ENCODE results near the gene NT5DC1. TPM values are rescaled to one million over a fixed set of nuclear protein-coding genes. Genes with fewer than 3 reads are reported as not detected.

Gene NT5DC1
- total and polyA plus RNA-seq, 2 experiments from 2014 or later = 27.0 to 29.8 TPM

DNA sequence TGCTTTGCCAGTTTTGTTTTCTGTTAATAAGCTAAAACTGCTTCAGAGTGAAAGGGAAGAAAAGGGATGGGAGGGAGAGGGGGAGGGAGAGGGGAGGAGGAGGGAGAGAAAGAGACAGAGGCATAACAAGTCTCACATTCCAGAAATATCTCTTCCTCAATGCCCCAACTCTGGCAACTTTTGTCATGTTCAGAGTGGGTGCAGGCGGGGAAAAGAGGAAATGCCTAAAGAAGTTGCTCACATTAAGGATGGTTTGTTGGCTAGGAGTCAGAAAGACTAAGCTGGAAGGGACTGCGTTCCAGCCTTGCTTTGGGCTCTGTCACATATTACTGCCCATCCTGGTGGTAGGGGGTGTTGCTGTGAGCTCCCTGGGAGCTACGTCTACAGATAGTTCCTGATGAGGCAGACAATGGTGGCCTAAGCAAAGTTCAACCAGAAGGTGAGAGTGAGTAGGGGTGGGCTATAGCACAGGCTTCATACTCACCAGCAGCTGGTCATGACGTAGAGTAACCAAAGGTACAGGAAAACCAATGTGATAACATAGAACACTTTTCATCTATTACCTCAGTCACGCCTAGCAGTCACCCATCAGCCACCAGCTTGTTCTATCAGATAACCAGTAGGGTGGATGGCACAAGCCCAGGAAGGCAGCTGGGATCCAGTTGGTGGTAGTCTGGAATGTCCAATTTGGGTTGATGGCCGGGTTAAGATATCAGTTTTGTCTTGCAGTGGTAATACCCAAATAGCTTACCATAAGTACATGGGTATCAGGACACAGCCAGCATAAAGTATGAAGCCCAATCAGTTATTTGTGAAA, 151.1 kb downstream of the NT5DC1 start:
- ATAC-seq (peak; percentile 9), DNase-seq (ENCODE audit: low spot score) (peak; percentile 76)
- Mint-ChIP-seq H3K27me3 (ENCODE audit: insufficient read depth, low read depth, poor library complexity) (no peaks in the 10 kb centered on the region), H3K4me1 (peaks cover 32% of the 10 kb centered on the region), H3K4me3 (no peak overlapping the region; the same call in 1 of the 3 replicates), H3K27ac (peak overlapping the region; percentile 57), H3K36me3 (ENCODE audit: low read depth) (peaks cover 7% of the 10 kb centered on the region), H3K9me3 (no peaks in the 10 kb centered on the region)
- no peak for TF ChIP-seq EZH2phosphoT487 (IDR thresholded peaks at IDR 0.05; ENCODE audit: unreplicated experiment)
- no peak for TF ChIP-seq POLR2AphosphoS5 (IDR thresholded peaks at IDR 0.05; ENCODE audit: low read depth)
- TF ChIP-seq CREB1 (CRISPR knock-in tag; IDR thresholded peaks at IDR 0.05; ENCODE audit: low read depth) = no peak
- TF ChIP-seq, protein P1, sequence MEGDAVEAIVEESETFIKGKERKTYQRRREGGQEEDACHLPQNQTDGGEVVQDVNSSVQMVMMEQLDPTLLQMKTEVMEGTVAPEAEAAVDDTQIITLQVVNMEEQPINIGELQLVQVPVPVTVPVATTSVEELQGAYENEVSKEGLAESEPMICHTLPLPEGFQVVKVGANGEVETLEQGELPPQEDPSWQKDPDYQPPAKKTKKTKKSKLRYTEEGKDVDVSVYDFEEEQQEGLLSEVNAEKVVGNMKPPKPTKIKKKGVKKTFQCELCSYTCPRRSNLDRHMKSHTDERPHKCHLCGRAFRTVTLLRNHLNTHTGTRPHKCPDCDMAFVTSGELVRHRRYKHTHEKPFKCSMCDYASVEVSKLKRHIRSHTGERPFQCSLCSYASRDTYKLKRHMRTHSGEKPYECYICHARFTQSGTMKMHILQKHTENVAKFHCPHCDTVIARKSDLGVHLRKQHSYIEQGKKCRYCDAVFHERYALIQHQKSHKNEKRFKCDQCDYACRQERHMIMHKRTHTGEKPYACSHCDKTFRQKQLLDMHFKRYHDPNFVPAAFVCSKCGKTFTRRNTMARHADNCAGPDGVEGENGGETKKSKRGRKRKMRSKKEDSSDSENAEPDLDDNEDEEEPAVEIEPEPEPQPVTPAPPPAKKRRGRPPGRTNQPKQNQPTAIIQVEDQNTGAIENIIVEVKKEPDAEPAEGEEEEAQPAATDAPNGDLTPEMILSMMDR (conservative IDR thresholded peaks at IDR 0.05; ENCODE audit: low read depth in 2 of 2) = no peak
- TF ChIP-seq JUNB (IDR thresholded peaks at IDR 0.05; ENCODE audit: unreplicated experiment) = no peak
- no peak for TF ChIP-seq ZNF114 (CRISPR knock-in tag; IDR thresholded peaks at IDR 0.05)
- TF ChIP-seq, protein P2, sequence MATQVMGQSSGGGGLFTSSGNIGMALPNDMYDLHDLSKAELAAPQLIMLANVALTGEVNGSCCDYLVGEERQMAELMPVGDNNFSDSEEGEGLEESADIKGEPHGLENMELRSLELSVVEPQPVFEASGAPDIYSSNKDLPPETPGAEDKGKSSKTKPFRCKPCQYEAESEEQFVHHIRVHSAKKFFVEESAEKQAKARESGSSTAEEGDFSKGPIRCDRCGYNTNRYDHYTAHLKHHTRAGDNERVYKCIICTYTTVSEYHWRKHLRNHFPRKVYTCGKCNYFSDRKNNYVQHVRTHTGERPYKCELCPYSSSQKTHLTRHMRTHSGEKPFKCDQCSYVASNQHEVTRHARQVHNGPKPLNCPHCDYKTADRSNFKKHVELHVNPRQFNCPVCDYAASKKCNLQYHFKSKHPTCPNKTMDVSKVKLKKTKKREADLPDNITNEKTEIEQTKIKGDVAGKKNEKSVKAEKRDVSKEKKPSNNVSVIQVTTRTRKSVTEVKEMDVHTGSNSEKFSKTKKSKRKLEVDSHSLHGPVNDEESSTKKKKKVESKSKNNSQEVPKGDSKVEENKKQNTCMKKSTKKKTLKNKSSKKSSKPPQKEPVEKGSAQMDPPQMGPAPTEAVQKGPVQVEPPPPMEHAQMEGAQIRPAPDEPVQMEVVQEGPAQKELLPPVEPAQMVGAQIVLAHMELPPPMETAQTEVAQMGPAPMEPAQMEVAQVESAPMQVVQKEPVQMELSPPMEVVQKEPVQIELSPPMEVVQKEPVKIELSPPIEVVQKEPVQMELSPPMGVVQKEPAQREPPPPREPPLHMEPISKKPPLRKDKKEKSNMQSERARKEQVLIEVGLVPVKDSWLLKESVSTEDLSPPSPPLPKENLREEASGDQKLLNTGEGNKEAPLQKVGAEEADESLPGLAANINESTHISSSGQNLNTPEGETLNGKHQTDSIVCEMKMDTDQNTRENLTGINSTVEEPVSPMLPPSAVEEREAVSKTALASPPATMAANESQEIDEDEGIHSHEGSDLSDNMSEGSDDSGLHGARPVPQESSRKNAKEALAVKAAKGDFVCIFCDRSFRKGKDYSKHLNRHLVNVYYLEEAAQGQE (IDR thresholded peaks at IDR 0.05; ENCODE audit: unreplicated experiment) = no peak
- TF ChIP-seq, protein P3, sequence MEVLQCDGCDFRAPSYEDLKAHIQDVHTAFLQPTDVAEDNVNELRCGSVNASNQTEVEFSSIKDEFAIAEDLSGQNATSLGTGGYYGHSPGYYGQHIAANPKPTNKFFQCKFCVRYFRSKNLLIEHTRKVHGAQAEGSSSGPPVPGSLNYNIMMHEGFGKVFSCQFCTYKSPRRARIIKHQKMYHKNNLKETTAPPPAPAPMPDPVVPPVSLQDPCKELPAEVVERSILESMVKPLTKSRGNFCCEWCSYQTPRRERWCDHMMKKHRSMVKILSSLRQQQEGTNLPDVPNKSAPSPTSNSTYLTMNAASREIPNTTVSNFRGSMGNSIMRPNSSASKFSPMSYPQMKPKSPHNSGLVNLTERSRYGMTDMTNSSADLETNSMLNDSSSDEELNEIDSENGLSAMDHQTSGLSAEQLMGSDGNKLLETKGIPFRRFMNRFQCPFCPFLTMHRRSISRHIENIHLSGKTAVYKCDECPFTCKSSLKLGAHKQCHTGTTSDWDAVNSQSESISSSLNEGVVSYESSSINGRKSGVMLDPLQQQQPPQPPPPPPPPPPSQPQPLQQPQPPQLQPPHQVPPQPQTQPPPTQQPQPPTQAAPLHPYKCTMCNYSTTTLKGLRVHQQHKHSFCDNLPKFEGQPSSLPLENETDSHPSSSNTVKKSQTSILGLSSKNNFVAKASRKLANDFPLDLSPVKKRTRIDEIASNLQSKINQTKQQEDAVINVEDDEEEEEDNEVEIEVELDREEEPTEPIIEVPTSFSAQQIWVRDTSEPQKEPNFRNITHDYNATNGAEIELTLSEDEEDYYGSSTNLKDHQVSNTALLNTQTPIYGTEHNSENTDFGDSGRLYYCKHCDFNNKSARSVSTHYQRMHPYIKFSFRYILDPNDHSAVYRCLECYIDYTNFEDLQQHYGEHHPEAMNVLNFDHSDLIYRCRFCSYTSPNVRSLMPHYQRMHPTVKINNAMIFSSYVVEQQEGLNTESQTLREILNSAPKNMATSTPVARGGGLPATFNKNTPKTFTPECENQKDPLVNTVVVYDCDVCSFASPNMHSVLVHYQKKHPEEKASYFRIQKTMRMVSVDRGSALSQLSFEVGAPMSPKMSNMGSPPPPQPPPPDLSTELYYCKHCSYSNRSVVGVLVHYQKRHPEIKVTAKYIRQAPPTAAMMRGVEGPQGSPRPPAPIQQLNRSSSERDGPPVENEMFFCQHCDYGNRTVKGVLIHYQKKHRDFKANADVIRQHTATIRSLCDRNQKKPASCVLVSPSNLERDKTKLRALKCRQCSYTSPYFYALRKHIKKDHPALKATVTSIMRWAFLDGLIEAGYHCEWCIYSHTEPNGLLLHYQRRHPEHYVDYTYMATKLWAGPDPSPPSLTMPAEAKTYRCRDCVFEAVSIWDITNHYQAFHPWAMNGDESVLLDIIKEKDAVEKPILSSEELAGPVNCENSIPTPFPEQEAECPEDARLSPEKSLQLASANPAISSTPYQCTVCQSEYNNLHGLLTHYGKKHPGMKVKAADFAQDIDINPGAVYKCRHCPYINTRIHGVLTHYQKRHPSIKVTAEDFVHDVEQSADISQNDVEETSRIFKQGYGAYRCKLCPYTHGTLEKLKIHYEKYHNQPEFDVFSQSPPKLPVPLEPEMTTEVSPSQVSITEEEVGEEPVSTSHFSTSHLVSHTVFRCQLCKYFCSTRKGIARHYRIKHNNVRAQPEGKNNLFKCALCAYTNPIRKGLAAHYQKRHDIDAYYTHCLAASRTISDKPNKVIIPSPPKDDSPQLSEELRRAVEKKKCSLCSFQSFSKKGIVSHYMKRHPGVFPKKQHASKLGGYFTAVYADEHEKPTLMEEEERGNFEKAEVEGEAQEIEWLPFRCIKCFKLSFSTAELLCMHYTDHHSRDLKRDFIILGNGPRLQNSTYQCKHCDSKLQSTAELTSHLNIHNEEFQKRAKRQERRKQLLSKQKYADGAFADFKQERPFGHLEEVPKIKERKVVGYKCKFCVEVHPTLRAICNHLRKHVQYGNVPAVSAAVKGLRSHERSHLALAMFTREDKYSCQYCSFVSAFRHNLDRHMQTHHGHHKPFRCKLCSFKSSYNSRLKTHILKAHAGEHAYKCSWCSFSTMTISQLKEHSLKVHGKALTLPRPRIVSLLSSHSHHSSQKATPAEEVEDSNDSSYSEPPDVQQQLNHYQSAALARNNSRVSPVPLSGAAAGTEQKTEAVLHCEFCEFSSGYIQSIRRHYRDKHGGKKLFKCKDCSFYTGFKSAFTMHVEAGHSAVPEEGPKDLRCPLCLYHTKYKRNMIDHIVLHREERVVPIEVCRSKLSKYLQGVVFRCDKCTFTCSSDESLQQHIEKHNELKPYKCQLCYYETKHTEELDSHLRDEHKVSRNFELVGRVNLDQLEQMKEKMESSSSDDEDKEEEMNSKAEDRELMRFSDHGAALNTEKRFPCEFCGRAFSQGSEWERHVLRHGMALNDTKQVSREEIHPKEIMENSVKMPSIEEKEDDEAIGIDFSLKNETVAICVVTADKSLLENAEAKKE (CRISPR knock-in tag; IDR thresholded peaks at IDR 0.05) = no peak
- no peak for TF ChIP-seq STAT1 (IDR thresholded peaks at IDR 0.05; ENCODE audit: unreplicated experiment)
- Histone ChIP-seq H3K79me2 (replicated peaks; ENCODE audit: insufficient read depth) (peaks cover 35% of the 10 kb centered on the region), H2AFZ (no peak overlapping the region), H3K27ac (ENCODE audit: low read depth) (peak overlapping the region; percentile 93), H3K4me2 (peak overlapping the region; percentile 79), H3K4me1 (ENCODE audit: insufficient read depth) (peaks cover 41% of the 10 kb centered on the region), H4K20me1 (replicated peaks; ENCODE audit: insufficient read depth) (no peaks in the 10 kb centered on the region), H3K9me2 (ENCODE audit: insufficient read depth) (no peaks in the 10 kb centered on the region), H3F3A (replicated peaks; ENCODE audit: low read depth) (no peaks in the 10 kb centered on the region), H3K27me3 (ENCODE audit: insufficient read depth) (no peaks in the 10 kb centered on the region), H3K36me3 (ENCODE audit: insufficient read depth) (no peaks in the 10 kb centered on the region), H3K4me3 (peak overlapping the region; percentile 75)

All from GM23338 (cell line).